HepG2 (cell line): ENCODE measurements around the gene EGF. TPM values are rescaled to one million over a fixed set of nuclear protein-coding genes. Genes with fewer than 3 reads are reported as not detected.

Experiments
- ATAC-seq: fragments of 200-7000 bp; cut with Tn5 transposase; 3 replicates; pipeline ENCODE4 v1.9.1; 2020; ENCODE audit warnings: mild to moderate bottlenecking, moderate library complexity
- BruUV-seq: library from RNA; stranded (reverse); fragments of 400-500 nt; replicated peaks from 2 replicates; lab custom pipeline; 2021; lab: Mats Ljungman, UMichigan
- CTCF ChIA-PET: fragments of 300-600 bp; formaldehyde crosslinking; extraction: SDS; loops from one replicate; lab custom pipeline; 2021; ENCODE audit warnings: low total read pairs, inconsistent platforms, low intra/inter-chr PET ratio; lab: Yijun Ruan, JAX
- POLR2A ChIA-PET: fragments of 350-600 bp; sonication (Branson Sonifier 250); formaldehyde crosslinking; loops from one replicate; lab custom pipeline; 2020; ENCODE audit warnings: antibody characterized with exemption, inconsistent platforms; lab: Yijun Ruan, JAX
- DNase-seq: peaks from one replicate; pipeline ENCODE4 v3.0.0-alpha.2; 2015; ENCODE audit warnings: low spot score
- FAIRE-seq: peaks from 3 replicates; lab custom pipeline; 2011; peaks lifted over from hg19 to GRCh38; lab: Jason Lieb, UNC
- H2AFZ ChIP-seq: one replicate; pipeline ENCODE4 v1.6.1; 2011; ENCODE audit warnings: low read length, inconsistent platforms
- H3K27ac ChIP-seq: fragments of 300-600 bp; 3 replicates; pipeline ENCODE4 v1.8.0; 2011; ENCODE audit warnings: mixed run types, mild to moderate bottlenecking, mixed read lengths, low read length, inconsistent platforms; ENCODE audit not compliant: insufficient read depth; ENCODE audit errors: extremely low read length
- H3K27me3 ChIP-seq, 2 experiments: fragments of 200-600 bp in 1 of 2; 2 replicates in 1 of 2; 3 replicates in 1 of 2; pipeline versions ENCODE4 v1.6.0 to v1.8.0; 2011; ENCODE audit warnings: low read length in 2 of 2, mild to moderate bottlenecking in 2 of 2, moderate library complexity in 2 of 2, inconsistent platforms in 1 of 2; ENCODE audit not compliant: insufficient read depth in 2 of 2, control insufficient read depth in 1 of 2
- H3K36me3 ChIP-seq, 2 experiments: fragments of 200-600 bp in 1 of 2; replicated peaks in 1 of 2; 2 replicates in 1 of 2; 3 replicates in 1 of 2; pipeline versions ENCODE4 v1.5.1 to v1.8.0; 2011; ENCODE audit warnings: low read length in 2 of 2, inconsistent platforms in 1 of 2; ENCODE audit not compliant: insufficient read depth in 2 of 2, control insufficient read depth in 1 of 2
- H3K4me1 ChIP-seq: 2 replicates; pipeline ENCODE4 v1.5.1; 2012; ENCODE audit warnings: low read length, inconsistent platforms; ENCODE audit not compliant: insufficient read depth
- H3K4me2 ChIP-seq: 2 replicates; pipeline ENCODE4 v1.6.0; 2011; ENCODE audit warnings: low read depth, low read length, inconsistent platforms
- H3K4me3 ChIP-seq, 3 experiments: fragments of 200-600 bp in 1 of 3; sonication (generic), shearing (Covaris generic) in 1 of 3; replicated peaks in 1 of 3; 2 replicates each; pipeline ENCODE4 v1.5.1; 2011 to 2016; ENCODE audit warnings: low read length in 3 of 3, inconsistent platforms in 2 of 3, low read depth in 2 of 3, mild to moderate bottlenecking in 2 of 3, control low read depth in 1 of 3, mixed read lengths in 1 of 3; ENCODE audit not compliant: insufficient read depth in 1 of 3
- H3K79me2 ChIP-seq: one replicate; pipeline ENCODE4 v1.6.1; 2011; ENCODE audit warnings: low read length, inconsistent platforms; ENCODE audit not compliant: insufficient read depth
- H3K9ac ChIP-seq: 2 replicates; pipeline ENCODE4 v1.6.0; 2011; ENCODE audit warnings: mild to moderate bottlenecking, low read depth, low read length, inconsistent platforms; ENCODE audit not compliant: insufficient read depth
- H3K9me3 ChIP-seq: 2 replicates; pipeline ENCODE4 v1.5.1; 2012; ENCODE audit warnings: mild to moderate bottlenecking, low read length
- H4K20me1 ChIP-seq: 2 replicates; pipeline ENCODE4 v1.6.0; 2011; ENCODE audit warnings: inconsistent platforms, mild to moderate bottlenecking, low read length, moderate library complexity; ENCODE audit not compliant: insufficient read depth
- BRD4 ChIP-seq: sonication (generic); formaldehyde crosslinking; IDR thresholded peaks from 2 replicates; pipeline ENCODE4 v1.4.0; 2020; ENCODE audit warnings: missing genetic modification reagents
- CREB3 ChIP-seq: sonication (generic); formaldehyde crosslinking; IDR thresholded peaks from 2 replicates; pipeline ENCODE4 v1.5.0; 2020; ENCODE audit warnings: missing genetic modification reagents
- MAX ChIP-seq: IDR thresholded peaks from 2 replicates; pipeline ENCODE4 v1.6.1; 2012; ENCODE audit warnings: inconsistent platforms
- NFIB ChIP-seq: sonication (generic); formaldehyde crosslinking; IDR thresholded peaks from 2 replicates; pipeline ENCODE4 v1.9.0; 2021; ENCODE audit warnings: missing genetic modification reagents, mild to moderate bottlenecking, borderline replicate concordance
- SRSF9 ChIP-seq: fragments of 200-400 bp; formaldehyde crosslinking; IDR thresholded peaks from 2 replicates; pipeline ENCODE4 v1.6.1; 2018; ENCODE audit warnings: borderline replicate concordance, mild to moderate bottlenecking, low read depth, low read length; ENCODE audit not compliant: insufficient read depth, poor library complexity, severe bottlenecking
- ZNF569 ChIP-seq: sonication (generic); formaldehyde crosslinking; IDR thresholded peaks from 2 replicates; pipeline ENCODE4 v1.5.0; 2020; ENCODE audit warnings: mild to moderate bottlenecking, missing genetic modification reagents, moderate library complexity, borderline replicate concordance
- WGBS: methylation state at CpG from one replicate; pipeline ENCODE4 v1.1.6; 2017; ENCODE audit warnings: low lambda C conversion rate; 5-methylcytosine and 5-hydroxymethylcytosine counted together
- in situ Hi-C: cut with HindIII; loops from 2 replicates; pipeline ENCODE4 v1.10.0; 2017; ENCODE audit warnings: low pct_unique_long_range_greater_than_20kb; ENCODE audit not compliant: extremely low pct_ligation_motif_present
- intact Hi-C: fragments of 100-400 bp; cut with micrococcal nuclease; formaldehyde crosslinking; loops from one replicate; pipeline ENCODE4 v1.10.0; 2022; ENCODE audit not compliant: unreplicated experiment
- polyA plus RNA-seq, 8 experiments: library from polyadenylated mRNA; depleted of rRNA in 3 of 8; stranded (reverse) in 7 of 8; unstranded in 1 of 8; fragments of >200 nt; fragmentation: Illumina TruSeq in 4 of 8; extraction: Trizol in 4 of 8; gene quantifications; 2 replicates each; pipeline versions ENCODE4 v1.2.1 to v1.2.3, GENCODE V29; 2011 to 2016; ENCODE audit warnings: low read depth in 4 of 8, missing spikeins in 1 of 8, mixed read lengths in 1 of 8; ENCODE audit not compliant: insufficient read depth in 1 of 8
- total RNA-seq, 5 experiments: library from RNA; depleted of rRNA; stranded (reverse); fragments of >200 nt; fragmentation: Illumina TruSeq; extraction: Trizol; gene quantifications; 2 replicates each; pipeline ENCODE4 v1.2.3, GENCODE V29; 2016; ENCODE audit warnings: low read depth in 1 of 5
- TF ChIP-seq, protein P1 (sequence below): sonication (generic); formaldehyde crosslinking; IDR thresholded peaks from 2 replicates; pipeline ENCODE4 v1.4.0; 2020; ENCODE audit warnings: missing genetic modification reagents
- TF ChIP-seq, protein P2 (sequence below): sonication (generic); formaldehyde crosslinking; IDR thresholded peaks from 2 replicates; pipeline ENCODE4 v1.5.0; 2020; ENCODE audit warnings: missing genetic modification reagents

Gene EGF
- total and polyA plus RNA-seq, 2 of the 13 experiments (the other 11 are each of a cell fraction or from before 2014, with no cell fraction given): 0.07 to 0.08 TPM

DNA sequence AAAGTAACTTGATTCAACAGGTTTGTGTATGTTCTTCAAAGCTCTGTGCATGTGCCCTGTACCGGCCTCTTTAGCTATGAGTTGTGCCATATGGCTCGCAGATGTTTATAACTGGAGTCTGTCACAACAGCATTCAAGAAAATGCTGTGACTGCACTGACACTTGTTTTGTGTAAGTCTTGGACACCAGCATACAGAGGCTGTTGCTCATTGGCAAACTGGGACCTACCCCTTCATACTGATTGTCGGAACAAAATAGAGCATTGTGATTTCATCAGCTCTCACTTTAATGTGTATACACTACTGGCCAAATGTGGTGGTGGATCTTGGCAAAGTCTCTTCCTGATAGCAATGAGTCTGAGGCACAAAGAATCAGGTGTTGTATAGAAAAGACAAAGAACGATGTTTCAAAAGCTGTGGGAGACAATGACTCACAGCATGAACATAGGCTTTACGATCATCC, 133.9 kb downstream of the EGF start:
- H3K27me3 ChIP-seq: no peaks in the 10 kb centered on the region
- in situ Hi-C loops (no loop called here), intact Hi-C loops (no loop called here)
- no peak overlapping the region for H3K4me3 ChIP-seq
- WGBS: over 99% methylated on average over 5 of the region's 5 CpGs
- H3K4me1 ChIP-seq: peaks cover 14% of the 10 kb centered on the region
- FAIRE-seq (no peak), ATAC-seq (no peak), DNase-seq (no peak)
- no peak overlapping the region for H3K4me2 ChIP-seq
- no peaks in the 10 kb centered on the region for H3K79me2 ChIP-seq
- H3K9me3 ChIP-seq: no peaks in the 10 kb centered on the region
- ChIA-PET CTCF (no interaction called here), POLR2A (no interaction called here)
- TF ChIP-seq CREB3 (no peak), SRSF9 (no peak), BRD4 (CRISPR knock-in tag) (no peak), MAX (no peak), NFIB (CRISPR knock-in tag) (no peak), ZNF569 (CRISPR knock-in tag) (no peak)
- TF ChIP-seq, protein P1, sequence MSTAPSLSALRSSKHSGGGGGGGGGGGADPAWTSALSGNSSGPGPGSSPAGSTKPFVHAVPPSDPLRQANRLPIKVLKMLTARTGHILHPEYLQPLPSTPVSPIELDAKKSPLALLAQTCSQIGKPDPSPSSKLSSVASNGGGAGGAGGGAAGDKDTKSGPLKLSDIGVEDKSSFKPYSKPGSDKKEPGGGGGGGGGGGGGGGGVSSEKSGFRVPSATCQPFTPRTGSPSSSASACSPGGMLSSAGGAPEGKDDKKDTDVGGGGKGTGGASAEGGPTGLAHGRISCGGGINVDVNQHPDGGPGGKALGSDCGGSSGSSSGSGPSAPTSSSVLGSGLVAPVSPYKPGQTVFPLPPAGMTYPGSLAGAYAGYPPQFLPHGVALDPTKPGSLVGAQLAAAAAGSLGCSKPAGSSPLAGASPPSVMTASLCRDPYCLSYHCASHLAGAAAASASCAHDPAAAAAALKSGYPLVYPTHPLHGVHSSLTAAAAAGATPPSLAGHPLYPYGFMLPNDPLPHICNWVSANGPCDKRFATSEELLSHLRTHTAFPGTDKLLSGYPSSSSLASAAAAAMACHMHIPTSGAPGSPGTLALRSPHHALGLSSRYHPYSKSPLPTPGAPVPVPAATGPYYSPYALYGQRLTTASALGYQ (CRISPR knock-in tag): no peak
- TF ChIP-seq, protein P2, sequence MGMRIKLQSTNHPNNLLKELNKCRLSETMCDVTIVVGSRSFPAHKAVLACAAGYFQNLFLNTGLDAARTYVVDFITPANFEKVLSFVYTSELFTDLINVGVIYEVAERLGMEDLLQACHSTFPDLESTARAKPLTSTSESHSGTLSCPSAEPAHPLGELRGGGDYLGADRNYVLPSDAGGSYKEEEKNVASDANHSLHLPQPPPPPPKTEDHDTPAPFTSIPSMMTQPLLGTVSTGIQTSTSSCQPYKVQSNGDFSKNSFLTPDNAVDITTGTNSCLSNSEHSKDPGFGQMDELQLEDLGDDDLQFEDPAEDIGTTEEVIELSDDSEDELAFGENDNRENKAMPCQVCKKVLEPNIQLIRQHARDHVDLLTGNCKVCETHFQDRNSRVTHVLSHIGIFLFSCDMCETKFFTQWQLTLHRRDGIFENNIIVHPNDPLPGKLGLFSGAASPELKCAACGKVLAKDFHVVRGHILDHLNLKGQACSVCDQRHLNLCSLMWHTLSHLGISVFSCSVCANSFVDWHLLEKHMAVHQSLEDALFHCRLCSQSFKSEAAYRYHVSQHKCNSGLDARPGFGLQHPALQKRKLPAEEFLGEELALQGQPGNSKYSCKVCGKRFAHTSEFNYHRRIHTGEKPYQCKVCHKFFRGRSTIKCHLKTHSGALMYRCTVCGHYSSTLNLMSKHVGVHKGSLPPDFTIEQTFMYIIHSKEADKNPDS (CRISPR knock-in tag): no peak
- H4K20me1 ChIP-seq: no peaks in the 10 kb centered on the region
- H3K36me3 ChIP-seq: peaks cover 0 to 5% of the 10 kb centered on the region in 2 experiments; a peak in 2 of 5 replicates
- no peak overlapping the region for H3K9ac ChIP-seq
- H3K27ac ChIP-seq: no peak overlapping the region
- no peak overlapping the region for H2AFZ ChIP-seq
- no TSS peak for BruUV-seq
